IPS-18c (cell line): Measurements from ENCODE around the gene SIRPB1.
"Not testable (repeated sequence)": the region's sequence is repeated elsewhere in the genome, so short reads cannot be mapped to it uniquely, and the experiment has no call there.

ENCODE experiments used
- H3K4me3 ChIP-seq: 2 replicates; pipeline ENCODE4 v1.7.0; 2013; ENCODE audit warnings: low read depth, mild to moderate bottlenecking, low read length, moderate library complexity; ENCODE audit not compliant: insufficient read depth
- H3K9me3 ChIP-seq: one replicate; pipeline ENCODE4 v1.6.1; 2013; ENCODE audit warnings: mild to moderate bottlenecking, low read length, moderate library complexity; ENCODE audit not compliant: control insufficient read depth, insufficient read depth

SIRPB1 gene

GRCh38 chr20:1644101-1644962 lies 24.5 kb upstream of the SIRPB1 start:
- Histone ChIP-seq H3K9me3 (no peaks in the 10 kb centered on the region), H3K4me3 (no peak overlapping the region)

GRCh38 chr20:1638643-1639042 lies 18.8 kb upstream of the SIRPB1 start:
- not testable (repeated sequence) for H3K9me3 ChIP-seq, H3K4me3 ChIP-seq

GRCh38 chr20:1637755-1638154 lies 17.9 kb upstream of the SIRPB1 start:
- Histone ChIP-seq H3K4me3 (no peak overlapping the region), H3K9me3 (no peaks in the 10 kb centered on the region)

GRCh38 chr20:1637226-1637625 lies 17.4 kb upstream of the SIRPB1 start:
- H3K9me3 ChIP-seq = no peaks in the 10 kb centered on the region
- no peak overlapping the region for H3K4me3 ChIP-seq

GRCh38 chr20:1636621-1637020 lies 16.8 kb upstream of the SIRPB1 start:
- Histone ChIP-seq H3K4me3 (no peak overlapping the region), H3K9me3 (no peaks in the 10 kb centered on the region)

GRCh38 chr20:1635291-1635979 lies 15.6 kb upstream of the SIRPB1 start:
- no peak overlapping the region; the same call in 1 of the 2 replicates for H3K4me3 ChIP-seq
- no peaks in the 10 kb centered on the region for H3K9me3 ChIP-seq

- Histone ChIP-seq H3K9me3 (no peaks in the 10 kb centered on the region), H3K4me3 (no peak overlapping the region)
Measured at GRCh38 chr20:1633535-1633934, 13.7 kb upstream of the SIRPB1 start.

- Histone ChIP-seq H3K4me3 (no peak overlapping the region), H3K9me3 (no peaks in the 10 kb centered on the region)
Measured at GRCh38 chr20:1632178-1632577, 12.4 kb upstream of the SIRPB1 start.

GRCh38 chr20:1631309-1632151 lies 11.7 kb upstream of the SIRPB1 start:
- Histone ChIP-seq H3K9me3 (no peaks in the 10 kb centered on the region), H3K4me3 (no peak overlapping the region)

GRCh38 chr20:1630186-1630585 lies 10.4 kb upstream of the SIRPB1 start:
- Histone ChIP-seq H3K4me3 (no peak overlapping the region), H3K9me3 (no peaks in the 10 kb centered on the region)

- H3K9me3 ChIP-seq = no peaks in the 10 kb centered on the region
- no peak overlapping the region for H3K4me3 ChIP-seq
Measured at GRCh38 chr20:1629321-1629720, 9.5 kb upstream of the SIRPB1 start.

- H3K4me3 ChIP-seq = no peak overlapping the region
- H3K9me3 ChIP-seq = no peaks in the 10 kb centered on the region
Measured at GRCh38 chr20:1628621-1629020, 8.8 kb upstream of the SIRPB1 start.

GRCh38 chr20:1627200-1627550 lies 7.4 kb upstream of the SIRPB1 start:
- Histone ChIP-seq H3K4me3 (no peak overlapping the region), H3K9me3 (no peaks in the 10 kb centered on the region)

GRCh38 chr20:1626528-1627199 lies 6.9 kb upstream of the SIRPB1 start:
- H3K9me3 ChIP-seq = no peaks in the 10 kb centered on the region
- H3K4me3 ChIP-seq = no peak overlapping the region

- Histone ChIP-seq H3K9me3 (no peaks in the 10 kb centered on the region), H3K4me3 (no peak overlapping the region)
Measured at GRCh38 chr20:1625083-1625690, 5.4 kb upstream of the SIRPB1 start.

- H3K4me3 ChIP-seq = no peak overlapping the region
- no peaks in the 10 kb centered on the region for H3K9me3 ChIP-seq
Measured at GRCh38 chr20:1623501-1624205, 3.8 kb upstream of the SIRPB1 start.
